ENCODE measurements around the gene TAF1D. TPM values are rescaled to one million over a fixed set of nuclear protein-coding genes. Genes with fewer than 3 reads are reported as not detected.
"Not testable (repeated sequence)": the region's sequence is repeated elsewhere in the genome, so short reads cannot be mapped to it uniquely, and the experiment has no call there.

Gene TAF1D
- total RNA-seq, 1 experiment from 2014 or later: 179 TPM

DNA sequence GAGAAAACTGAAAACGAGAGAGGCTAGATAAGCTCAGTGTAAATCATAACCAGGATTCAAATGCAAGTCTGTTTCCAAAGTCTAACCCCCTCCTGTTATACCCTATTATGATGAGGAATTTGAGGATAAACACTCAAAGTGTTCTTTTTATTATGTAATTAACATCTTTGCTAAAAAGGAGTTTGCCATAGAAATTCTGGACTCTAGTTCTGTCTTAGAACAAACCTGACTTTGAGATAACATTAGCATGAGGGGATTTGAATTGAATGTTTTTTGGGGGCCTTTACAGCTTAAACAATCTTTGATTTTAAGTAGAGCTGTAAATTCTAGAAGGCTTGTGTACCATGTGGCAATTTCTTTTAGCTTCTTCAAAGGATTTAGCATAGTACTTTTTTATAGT is 9.7 kb upstream of the TAF1D start:
- DNase-seq (ENCODE audit: low read depth): no peak

- no peak for DNase-seq (ENCODE audit: low read depth)
Observed at GRCh38 chr11:93747122-93747521, 5.8 kb upstream of the TAF1D start.

- no peak for DNase-seq (ENCODE audit: low read depth)
Observed at GRCh38 chr11:93746101-93746500, 4.8 kb upstream of the TAF1D start.

- DNase-seq (ENCODE audit: low read depth): not testable (repeated sequence)
Observed at GRCh38 chr11:93745005-93745755, 3.9 kb upstream of the TAF1D start.

DNA sequence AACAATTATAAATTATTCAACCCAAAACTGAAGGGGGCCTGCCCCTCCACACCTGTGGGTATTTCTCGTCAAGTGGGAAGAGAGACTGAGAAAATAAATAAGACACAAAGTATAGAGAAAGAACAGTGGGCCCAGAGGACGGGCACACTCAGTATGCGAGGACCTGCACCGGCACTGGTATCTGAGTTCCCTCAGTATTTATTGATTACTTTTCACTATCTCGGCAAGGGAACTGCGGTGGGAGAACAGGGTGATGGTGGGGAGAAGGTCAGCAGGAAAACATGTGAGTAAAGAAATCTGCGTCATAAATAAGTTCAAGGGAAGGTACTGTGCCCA is 3.3 kb upstream of the TAF1D start:
- no peak for DNase-seq (ENCODE audit: low read depth)

DNA sequence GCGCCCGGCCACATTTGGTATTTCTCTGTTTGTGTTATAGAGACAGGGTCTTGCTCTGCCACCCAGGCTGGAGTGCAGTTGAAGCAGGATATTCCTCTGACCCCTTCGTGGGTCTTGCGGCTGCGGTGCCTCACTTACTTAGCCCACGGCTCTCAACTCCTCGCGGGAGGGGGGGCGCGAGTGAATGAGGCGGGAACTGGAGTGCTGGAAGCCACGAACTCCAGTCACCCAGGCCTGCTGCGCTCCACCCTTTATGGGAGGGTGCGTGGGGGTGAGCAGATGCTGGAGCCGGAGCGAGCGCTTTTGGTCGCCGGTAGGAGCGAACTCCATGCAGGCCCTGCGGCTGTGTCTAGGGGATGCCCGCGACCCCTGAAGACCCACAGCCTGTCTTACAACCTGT is 2.0 kb upstream of the TAF1D start:
- no peak for DNase-seq (ENCODE audit: low read depth)

GRCh38 chr11:93741882-93742226 is 559 bp upstream of the TAF1D start:
- DNase-seq (ENCODE audit: low read depth): peak; percentile 77

DNA sequence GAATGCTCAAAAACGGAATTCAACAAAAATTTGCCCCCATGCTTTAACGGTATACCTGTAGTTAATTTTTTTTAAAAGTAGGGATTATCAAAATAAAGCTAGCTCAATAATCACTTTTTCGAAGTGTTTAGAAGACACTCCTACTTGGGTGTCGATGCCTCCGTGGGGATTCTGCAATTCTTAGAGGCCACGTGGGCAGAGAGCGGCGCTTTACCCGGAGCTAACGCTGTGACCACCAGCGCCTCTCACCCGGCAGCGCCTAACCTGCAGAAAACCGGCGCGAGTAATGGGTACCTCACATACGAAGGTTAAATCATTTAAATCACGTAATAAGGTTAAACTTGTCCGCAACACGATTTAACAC is 583 bp downstream of the TAF1D start:
- peak; percentile 67 for DNase-seq (ENCODE audit: low read depth)

GRCh38 chr11:93740031-93740729 is 1.1 kb downstream of the TAF1D start:
- DNase-seq (ENCODE audit: low read depth): peak; percentile 42

- no peak for DNase-seq (ENCODE audit: low read depth)
Observed at GRCh38 chr11:93738647-93739081, 2.6 kb downstream of the TAF1D start.

GRCh38 chr11:93737904-93738612 is 3.2 kb downstream of the TAF1D start:
- DNase-seq (ENCODE audit: low read depth): no peak

DNA sequence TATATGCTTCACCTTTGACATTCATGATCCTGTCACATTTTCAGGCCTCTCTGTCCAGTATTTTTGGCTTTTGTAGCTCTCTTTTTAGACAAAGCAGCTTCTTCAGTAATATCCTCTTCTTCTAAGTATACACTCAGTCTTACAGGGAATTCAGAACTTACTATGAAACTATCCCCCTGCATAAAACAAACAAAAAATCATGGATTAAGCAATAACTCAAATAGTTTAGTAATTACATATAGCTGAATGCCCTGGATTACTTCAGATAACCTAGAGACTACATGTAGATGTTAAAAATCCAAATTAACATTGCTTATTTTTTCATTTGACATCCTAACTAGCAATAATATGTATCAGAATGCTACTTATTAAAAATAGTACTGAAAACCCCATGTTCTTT is 5.2 kb downstream of the TAF1D start:
- no peak for DNase-seq (ENCODE audit: low read depth)

GRCh38 chr11:93735627-93736026 is 5.7 kb downstream of the TAF1D start:
- DNase-seq (ENCODE audit: low read depth): no peak

DNA sequence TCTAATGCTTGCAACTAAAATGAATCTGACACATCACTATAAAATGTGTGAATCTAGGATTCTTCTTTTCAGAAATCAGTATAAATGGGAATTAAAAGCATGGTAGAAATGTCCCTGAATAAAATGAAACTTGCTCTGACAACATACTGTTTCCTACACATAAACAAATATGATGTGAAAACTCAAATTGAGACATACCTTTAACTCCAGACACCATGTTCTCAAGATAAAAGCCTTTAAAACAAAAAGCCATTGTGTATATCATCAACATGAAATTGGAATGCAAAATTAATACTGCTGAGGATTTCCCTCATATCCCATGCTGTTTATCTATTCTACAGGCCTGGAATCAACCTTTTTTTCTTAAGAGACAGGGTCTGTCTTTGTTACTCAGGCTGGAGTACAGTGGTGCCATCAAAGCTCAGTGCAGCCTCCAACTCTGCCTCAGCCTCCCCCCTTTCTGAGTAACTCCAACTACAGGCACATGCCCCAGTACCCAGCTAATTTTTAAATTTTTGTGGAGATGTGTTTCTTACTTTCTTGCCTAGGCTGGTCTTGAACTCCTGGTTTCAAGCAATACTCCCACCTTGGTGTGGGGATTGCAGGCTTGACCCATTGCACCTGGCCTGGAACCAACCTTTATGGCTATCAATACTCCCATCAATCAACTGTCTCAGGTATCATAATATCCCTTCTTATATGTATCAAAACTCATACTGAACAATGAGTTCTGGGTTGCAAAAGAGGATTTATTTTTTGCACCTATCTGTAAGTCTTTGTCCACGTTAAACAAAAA is 6.7 kb downstream of the TAF1D start:
- DNase-seq (ENCODE audit: low read depth): no peak

GRCh38 chr11:93733474-93733873 is 7.8 kb downstream of the TAF1D start:
- DNase-seq (ENCODE audit: low read depth): no peak

- no peak for DNase-seq (ENCODE audit: low read depth)
Observed at GRCh38 chr11:93732237-93732892, 8.9 kb downstream of the TAF1D start.

GRCh38 chr11:93730108-93731107 is 10.9 kb downstream of the TAF1D start:
- DNase-seq (ENCODE audit: low read depth): no peak

GRCh38 chr11:93729129-93729616 is 12.1 kb downstream of the TAF1D start:
- no peak for DNase-seq (ENCODE audit: low read depth)

GRCh38 chr11:93728792-93729128 is 12.5 kb downstream of the TAF1D start:
- no peak for DNase-seq (ENCODE audit: low read depth)

All from LHCN-M2 (cell line).